HG03060 (cell line): ENCODE measurements around the gene LHFPL2.

Experiments
- ATAC-seq: cut with Tn5 transposase; IDR thresholded peaks from one replicate; pipeline ENCODE4 v1.9.1; 2021; ENCODE audit warnings: low read depth, moderate number of reproducible peaks; ENCODE audit not compliant: unreplicated experiment

LHFPL2 gene

DNA sequence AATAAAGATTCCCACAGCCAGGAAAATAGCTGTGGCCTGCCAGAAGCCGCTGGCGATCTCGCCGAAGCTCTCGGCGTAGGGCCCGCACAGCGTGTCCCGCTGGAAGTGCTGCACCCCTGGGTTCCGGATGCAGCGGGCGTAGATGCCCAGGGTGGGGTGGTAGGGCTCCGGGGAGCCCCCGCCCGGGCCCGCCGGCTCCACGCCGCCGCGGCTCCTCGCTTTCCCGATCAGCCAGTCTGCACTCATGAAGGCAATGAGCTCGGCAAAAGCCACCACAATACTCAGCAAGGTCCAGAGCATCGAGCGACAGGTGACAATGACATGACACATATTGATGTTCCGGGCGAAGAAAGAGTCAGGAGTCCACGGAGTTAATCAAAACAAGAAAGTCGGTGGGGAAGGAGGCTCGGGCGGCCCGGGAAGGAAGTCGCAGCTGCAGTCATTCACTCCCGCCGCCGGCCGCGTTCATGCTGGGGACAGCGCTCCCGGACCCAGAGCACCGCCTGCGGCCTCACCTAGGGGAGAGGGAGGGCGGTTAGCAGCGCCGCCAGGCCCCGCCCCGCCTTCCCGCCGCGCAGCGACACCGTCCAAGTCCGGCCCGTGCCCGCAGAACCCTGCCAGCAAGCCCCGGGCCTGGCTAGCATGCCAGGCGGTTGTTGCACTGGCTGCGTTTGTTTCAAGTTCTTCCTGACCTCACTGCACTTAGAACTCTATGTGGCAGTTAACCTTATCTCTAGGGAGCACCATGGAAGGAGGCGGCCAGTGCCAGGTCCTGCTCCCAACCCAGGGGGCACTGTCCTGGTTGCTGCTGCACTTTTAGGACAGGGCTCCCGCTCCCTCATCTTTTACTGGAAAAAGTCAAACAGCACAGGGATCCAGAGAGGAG, 138.4 kb downstream of the LHFPL2 start:
- no peak for ATAC-seq

DNA sequence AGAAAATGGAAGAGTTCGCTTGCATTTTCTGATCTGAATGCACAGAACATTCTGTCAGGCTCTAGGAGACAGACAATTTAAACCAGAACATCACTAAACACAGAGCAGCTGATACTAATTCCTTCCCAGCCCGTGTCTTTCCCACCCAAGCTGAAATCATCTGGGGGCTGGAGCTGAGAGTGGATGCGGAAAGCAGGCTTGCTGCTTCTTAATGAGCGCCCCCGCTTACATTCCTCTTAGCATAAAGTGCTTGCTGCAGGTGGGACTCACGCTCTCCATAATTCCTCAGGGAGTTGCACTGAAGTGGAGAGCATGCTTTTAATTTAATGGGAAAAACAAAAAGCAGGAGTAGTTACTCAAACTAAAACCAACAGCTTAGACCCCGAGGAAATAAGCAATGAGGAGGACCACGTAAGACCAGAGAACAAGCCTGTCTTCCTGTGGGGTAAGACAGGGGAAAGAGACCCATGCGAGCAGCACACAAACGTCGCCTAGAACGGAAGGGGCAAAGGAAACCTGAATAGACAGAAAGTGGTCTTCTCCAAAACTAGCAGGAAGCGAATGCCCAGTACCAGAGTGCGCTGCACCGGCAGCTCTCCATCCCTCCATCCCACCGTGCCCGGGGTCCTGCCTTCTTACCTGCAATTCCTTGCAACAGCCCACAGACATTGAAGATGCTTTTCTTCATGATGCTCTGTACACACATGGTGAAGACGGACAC, 139.3 kb downstream of the LHFPL2 start:
- ATAC-seq = no peak

DNA sequence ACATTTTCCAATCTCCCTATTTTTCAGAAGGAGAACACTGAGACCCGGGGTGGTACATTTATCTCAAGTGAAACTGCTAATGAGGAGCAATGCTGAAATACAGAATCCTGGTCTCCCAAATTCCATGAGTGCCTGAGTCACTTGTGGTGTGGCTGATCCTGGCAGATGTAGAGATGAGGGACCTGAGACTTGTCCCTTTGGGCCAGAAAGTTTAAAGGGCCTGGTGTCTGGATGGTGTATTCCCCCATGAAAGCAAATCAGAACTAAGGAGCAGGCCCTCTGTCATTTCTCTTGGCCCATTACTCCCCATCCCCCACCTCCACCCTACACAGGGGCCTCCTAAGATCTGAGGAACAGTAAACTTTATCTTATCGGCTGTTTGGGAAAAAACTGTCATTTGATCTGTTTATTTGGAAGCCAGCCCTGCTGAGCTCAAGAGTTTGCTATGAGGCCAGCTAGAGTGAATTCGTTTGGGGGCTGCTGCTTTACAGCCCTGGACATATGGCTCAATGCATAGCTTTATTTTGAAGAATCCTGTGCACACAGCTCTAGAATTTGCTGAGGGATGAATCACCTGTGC, 140.3 kb downstream of the LHFPL2 start:
- no peak for ATAC-seq

DNA sequence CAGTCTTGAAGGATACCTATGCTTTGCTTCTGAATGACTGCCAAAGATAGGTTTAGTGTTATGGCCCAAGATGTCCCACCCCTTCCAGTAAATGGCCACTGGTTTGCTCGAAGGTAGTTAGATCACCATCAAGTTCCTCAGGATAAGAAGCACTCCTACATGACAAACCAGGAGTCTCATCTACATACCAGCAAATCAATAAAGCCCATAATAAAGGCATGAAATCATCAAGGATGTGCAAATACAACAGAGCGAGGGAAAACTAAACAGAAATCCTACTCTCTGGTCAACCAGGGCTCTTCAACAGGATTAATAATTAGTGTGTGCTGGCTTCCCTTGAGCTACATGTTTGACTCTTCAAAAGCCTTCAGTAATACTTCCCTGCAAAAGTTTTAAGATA, 141.0 kb downstream of the LHFPL2 start:
- no peak for ATAC-seq

DNA sequence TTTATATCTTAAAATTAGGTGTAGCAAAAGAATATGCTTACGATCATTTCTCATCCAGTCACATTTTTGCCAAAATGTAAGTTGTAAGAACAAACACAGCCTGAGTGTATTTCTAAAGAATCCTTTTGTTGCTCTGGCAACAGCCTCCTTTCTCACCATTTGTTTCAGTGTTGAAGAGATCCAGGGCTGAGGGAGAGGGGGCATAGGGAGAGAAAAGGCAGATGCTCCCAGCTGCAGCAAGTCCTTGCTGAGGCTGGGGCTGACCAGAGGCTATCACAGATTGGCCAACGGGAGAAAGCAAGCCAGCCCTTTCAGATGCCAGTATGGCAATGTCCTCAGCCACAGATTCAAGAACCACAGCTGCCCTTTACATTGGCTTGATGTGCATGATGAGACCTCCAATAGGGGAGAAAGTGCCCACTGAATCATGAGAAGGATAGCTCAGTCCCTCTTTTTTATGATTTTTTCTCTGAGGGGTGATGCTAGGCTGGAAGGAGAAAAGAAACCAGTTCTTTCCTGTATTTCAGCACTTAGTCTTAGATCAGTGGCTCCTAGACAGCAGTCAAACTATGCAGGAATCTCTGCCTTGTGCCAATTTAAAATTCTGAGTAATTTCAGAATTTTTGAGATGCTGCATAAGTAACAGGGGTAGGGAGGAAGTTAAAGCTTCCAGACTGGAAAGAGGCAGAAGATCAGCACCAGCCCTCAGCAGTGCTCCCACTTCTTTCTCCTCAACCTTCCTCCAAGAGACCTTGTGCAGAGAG, 142.1 kb downstream of the LHFPL2 start:
- ATAC-seq = no peak

DNA sequence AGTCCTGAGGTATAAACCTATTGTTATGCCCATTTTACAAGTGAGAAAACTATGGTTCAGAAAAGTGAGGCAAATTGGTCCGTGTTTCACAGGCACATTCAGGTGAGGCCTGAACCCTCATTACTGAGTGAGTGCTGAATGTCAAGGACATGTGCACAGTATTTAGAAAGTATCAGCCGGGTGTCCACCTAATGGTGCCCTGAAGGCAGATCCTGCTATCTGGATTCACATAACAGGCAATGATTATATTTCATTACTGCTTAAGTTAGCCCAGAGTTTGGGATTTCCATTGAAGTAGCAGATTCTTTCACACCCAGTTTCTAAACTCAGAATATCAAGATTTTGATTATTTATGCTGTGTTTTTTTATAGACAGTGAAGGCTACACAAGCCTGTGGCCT, 142.7 kb downstream of the LHFPL2 start:
- ATAC-seq = no peak

DNA sequence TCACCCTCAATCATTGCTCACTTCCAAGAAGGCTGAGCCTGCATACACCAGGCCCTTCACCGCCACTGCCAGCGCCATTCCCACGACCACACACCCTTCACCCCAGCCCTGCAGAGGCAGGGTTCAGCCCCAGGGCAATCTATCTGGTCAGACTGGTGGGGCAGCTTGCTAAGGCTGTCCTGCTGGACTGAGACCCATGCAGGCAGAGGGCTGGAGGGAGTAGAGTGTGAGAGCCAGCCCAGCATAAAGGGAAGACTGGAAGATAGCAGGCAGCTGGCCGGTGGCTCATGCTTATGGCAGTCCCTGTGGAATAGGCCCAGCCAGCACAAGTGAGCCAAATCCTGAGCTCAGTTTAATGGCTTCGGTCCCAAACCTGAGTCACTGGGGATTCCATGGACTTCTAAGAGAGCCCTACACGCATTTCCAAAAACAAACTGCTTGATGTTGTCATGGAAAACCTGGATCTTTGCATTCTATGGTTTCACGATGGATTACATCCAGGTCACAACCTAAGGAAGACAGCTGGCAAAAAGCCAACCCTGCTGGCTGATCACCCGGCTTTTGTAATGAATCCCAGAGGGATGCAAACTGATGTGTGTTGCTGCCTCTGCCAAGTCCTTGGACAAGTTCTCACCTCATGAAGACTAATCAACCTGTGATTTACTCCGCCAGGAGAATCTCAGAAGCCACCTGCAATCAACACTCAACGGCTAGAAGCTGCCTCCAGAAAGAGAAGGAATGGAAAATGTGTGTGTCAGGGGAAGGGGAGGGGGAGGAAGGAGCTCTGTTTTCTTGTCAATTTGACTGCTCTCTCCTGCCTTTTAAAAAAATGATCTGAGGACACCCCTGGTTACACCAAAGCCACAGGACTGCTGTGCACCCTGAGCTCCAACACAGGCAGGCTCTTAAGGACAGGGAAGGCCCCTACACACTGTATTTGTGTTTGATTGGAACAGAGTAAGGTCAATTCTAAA, 143.6 kb downstream of the LHFPL2 start:
- ATAC-seq = no peak

DNA sequence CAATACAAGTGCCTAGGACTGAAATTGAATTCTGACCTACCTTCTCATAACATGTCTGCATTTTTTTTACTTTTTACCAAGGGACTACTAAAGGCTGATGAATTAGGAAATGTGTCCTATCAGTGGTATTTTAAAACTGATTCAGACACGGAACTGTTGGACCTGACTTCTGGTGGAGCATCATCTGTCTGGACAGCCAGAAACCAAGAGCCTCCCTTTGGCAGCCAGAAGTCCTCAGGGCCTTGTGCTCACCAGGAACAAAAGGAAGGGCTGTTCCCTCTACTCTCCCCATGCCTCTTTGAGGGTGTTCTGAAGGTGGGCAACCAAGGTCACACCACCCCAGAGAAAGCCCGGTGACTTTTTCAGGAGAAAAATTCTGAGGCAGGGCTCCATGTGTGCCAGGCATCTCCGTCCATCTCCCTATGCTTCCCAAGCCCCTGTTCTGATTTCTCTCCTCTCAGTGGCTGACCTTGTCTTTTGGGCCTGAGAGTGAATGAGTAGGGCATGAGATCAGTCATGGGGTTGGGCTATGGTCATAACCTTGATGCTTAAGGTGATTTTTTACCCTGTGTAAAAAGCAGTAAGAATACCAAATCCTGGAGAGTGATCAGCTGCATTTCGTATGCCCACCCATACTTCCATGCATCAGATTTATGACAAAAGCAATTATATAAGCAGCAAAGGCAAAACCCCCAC, 144.5 kb downstream of the LHFPL2 start:
- ATAC-seq = no peak

DNA sequence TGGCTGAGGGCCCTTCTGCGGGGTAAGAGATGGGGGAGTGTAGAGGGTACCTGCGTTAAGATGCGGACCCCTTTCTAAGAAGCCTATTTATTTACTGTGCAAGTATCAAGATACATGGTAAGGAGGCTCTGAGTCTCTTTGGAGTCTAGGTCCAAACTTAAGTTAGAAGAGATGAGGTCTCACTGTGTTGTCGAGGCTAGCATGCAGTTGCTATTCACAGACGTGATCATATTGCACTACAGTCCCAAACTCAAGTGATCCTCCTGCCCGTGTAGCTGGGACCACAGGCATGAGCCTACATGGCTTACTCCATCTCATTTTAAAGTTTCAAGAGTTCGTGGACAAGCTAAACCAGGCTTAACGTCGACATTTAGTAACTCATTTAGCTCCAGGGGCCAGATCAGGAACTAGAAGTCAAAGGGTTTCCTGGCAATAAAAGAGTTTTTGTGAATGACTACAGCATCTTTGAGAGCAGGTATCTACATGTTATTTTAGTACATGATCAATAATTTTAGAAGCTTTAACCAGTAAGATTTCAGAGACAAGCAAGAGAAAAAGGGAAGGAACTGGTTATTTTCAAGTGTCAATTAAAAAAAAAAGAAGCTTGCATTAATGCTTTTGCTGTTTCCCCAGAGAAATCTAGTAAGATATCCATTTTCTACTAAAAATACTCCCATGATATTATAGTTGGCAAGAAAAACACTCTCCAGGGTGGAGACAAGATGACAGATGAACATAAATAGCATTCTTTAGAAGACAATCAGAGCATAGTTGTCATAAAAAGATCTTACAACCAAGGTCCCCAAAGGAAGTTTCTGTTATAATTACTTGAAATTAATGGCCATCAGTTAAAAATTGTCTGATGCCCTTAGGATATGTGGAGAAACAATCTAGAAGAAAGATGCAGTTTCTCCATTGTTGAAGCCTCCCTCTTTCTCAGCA, 146.9 kb downstream of the LHFPL2 start:
- ATAC-seq = no peak

DNA sequence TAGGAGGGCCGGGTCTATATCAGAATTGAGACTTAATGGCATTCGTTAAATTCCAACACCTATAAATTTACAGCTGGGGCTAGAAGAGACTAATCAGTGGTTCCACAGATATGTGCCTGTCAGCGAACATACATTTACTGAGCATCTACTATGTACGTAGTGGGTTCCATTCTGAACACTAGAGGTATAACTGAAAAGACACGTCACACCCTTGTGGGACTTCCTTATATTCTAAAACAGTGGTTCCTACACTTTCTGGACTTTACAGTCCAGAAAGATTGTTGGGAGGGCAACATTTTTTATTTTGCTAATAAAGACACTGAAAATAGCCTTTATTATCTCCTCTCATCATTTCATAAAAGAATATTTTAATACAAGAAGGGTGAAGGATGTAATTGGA, 147.7 kb downstream of the LHFPL2 start:
- ATAC-seq = no peak

DNA sequence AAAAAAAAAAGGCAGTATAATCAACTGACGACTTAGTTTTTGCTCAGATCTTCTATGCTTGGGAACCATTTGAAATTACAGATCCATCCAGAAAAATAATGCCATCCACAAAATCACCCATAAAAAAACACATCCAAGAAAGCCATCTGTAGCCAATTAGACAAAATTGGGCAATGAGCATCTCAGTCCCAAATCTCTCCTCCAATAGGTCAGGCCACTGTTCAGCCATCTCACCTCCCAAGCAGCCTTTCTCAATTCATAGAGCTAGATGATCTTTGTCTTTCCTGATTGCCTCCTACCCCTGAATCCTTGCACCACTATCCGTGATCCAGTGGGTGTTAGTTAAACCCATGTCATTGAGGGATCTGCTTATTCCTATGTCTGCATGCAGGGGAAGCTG, 148.5 kb downstream of the LHFPL2 start:
- ATAC-seq = no peak

DNA sequence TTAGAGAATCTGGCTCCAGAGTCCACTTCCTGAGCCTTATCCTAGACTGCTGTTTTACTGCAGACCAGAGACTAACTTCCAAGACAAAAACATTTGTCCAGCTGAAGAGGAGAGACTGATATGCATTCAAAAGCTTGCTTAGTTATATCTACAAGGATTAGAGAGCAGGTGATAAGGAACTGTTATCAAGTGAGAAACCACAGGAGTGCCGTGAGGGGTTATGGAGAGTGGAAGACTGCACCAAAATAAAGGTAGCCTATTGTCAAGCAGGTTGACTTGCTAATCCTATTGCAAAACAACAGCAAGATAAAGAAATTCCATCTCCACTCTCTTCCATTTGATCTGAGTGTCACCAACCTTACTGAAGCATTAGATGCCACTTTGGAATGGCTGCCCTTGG, 149.1 kb downstream of the LHFPL2 start:
- no peak for ATAC-seq

DNA sequence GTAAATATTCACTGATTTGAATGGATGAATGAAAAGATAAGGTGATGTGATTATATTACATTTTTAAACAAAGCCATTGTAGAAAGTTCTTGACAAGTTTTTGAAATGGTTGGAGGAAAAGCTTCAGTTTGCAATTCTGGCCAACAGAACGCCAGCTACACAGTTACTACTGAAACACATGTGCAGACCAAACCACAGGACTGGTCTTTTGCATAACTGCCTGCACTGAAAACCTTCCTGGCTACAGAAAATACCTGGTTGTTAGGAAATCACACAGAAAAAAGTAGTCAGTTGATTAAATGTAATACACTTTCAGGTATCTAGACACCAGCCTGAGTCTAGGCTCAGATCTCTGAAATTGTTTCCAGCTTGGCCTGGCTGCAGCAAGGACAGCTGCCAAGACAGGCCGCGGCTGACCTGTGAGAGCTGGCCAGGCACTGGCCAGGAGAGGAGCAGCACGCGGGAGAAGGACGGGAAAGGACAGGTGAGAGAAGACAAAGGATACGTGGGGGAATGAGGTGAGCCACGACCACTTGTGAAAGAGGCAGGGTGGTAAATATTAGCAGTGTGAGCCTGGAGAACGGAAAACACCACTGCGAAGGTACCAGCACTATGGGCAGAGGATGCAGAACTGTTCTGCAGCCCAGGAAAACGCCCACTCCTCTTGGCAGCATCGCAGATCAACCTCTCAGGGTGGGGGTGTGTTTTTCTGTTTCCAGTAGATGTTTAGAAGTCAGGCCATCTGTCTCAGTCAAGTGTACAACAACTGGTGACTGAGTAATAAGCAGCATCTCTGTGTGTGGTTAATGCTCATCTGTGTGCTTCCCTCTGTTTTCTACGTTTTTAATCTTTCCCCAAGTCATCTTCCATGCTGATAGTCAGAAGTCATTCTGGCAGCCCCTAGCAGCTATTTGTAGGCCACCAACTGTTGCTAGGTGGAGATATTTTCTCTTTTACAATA, 150.7 kb downstream of the LHFPL2 start:
- no peak for ATAC-seq

DNA sequence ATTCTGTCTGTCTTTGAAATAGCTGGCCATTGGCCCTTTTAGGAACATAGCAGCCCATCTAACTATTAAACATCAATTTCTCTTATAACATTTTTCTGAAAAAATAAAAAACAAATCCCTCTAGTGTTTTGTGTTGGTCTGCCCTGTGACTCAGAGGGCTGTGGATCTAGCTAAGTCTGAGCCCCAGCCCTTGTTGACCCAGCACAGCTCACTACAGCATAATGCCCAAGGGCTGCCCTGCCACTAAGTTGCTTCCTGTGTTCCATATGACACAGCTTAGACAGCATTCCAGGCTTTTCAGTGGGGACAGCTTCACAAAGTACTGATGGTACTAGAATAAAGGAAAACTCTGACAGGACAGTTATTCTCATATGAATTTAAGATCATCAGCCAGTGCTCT, 152.2 kb downstream of the LHFPL2 start:
- ATAC-seq = no peak

DNA sequence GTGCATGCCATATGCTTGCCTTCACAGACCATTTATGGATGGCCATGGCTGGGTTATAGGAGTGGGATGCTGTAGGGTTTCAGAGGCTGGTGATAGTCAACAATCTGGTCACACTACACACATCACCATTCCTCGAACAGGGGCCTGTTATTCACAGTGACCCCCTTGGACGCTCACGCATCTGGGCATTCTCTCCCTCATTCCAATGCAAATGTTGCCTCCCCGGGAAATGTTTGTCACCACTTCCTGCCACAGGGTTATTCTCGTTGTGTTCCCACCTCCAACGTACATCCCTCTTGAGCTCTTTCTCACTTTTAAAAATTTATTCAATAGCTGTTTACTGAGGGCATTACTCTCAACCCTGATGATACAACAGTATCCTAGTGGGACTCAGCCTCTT, 152.8 kb downstream of the LHFPL2 start:
- no peak for ATAC-seq

DNA sequence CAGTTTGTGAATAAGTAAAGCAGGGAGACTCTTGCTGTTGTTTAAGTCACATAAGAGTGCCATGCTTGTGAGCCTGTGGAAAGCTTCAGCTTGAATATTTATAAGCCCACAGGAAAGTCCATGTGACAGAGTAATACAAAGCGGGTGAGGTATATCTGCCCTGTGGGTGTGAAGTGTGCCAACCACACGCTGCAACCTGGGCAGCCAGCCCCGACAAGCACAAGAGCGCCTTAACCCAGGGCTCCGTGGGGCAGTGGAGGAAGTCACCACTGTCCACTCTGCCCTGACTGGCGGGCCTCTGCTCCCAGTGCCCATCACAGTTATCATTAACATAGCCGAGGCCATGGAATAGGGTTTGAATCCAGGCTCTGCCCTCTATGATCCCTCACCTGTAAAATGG, 155.9 kb downstream of the LHFPL2 start:
- no peak for ATAC-seq

DNA sequence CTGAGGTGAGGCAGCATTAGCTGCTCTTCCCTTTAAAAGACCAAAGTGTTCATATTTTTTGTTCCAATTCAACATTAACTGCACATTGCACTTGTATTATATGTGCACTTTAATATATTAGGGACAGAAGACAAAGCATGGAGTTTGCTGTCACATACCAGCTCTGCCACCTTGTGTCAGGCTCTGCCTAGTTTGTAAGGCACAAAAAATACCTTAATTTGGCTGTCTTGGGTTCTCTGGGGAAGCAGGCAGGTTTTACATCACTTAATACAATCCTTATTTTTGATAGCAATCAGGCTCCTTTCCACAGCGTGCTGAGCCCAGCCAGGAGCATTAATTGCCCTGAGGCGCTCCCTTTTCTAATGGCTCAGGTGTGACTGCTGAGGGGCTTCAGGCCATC, 156.3 kb downstream of the LHFPL2 start:
- no peak for ATAC-seq
